Psoas muscle (tissue), 8 donors: ENCODE measurements around the gene PRSS2. TPM values are rescaled to one million over a fixed set of nuclear protein-coding genes. Genes with fewer than 3 reads are reported as not detected.
"Not testable (repeated sequence)": the region's sequence is repeated elsewhere in the genome, so short reads cannot be mapped to it uniquely, and the experiment has no call there.

Experiments used
- ATAC-seq, 4 donors: fragments of 200-7000 bp; cut with Tn5 transposase; one replicate each; pipeline ENCODE4 v1.9.1; 2020; ENCODE audit warnings: moderate library complexity in 3 of 4, mild to moderate bottlenecking in 2 of 4
- DNase-seq, 2 donors: peaks; one replicate each; pipeline ENCODE4 v3.0.0-alpha.2; 2020
- H3K27ac ChIP-seq: fragments of 200-600 bp; one replicate; pipeline ENCODE4 v1.8.0; 2022
- H3K27me3 ChIP-seq, 3 donors: fragments of 200-600 bp in 1 of 3; one replicate each; pipeline versions ENCODE4 v1.6.1 to v1.8.0; 2013 to 2022; ENCODE audit warnings: low read length in 2 of 3, mild to moderate bottlenecking in 2 of 3, moderate library complexity in 1 of 3; ENCODE audit not compliant: insufficient read depth in 3 of 3
- H3K36me3 ChIP-seq, 2 donors: fragments of 200-600 bp in 1 of 2; one replicate each; pipeline versions ENCODE4 v1.6.1 to v1.8.0; 2013 to 2022; ENCODE audit warnings: low read depth in 1 of 2, mild to moderate bottlenecking in 1 of 2, moderate library complexity in 1 of 2; ENCODE audit not compliant: insufficient read depth in 1 of 2
- H3K4me1 ChIP-seq: fragments of 200-600 bp; one replicate; pipeline ENCODE4 v1.8.0; 2022
- H3K4me3 ChIP-seq: fragments of 200-600 bp; one replicate; pipeline ENCODE4 v1.8.0; 2022; ENCODE audit warnings: mild to moderate bottlenecking
- H3K9me3 ChIP-seq: fragments of 200-600 bp; one replicate; pipeline ENCODE4 v1.8.0; 2022
- WGBS, 3 donors: extraction: QIAGEN DNeasy Blood & Tissue Kit; methylation state at CpG; one replicate each; pipeline versions ENCODE4 v1.1.6 to v1.1.7; 2013; 5-methylcytosine and 5-hydroxymethylcytosine counted together
- intact Hi-C, 2 donors: fragments of 100-400 bp; cut with DNase I; formaldehyde crosslinking; loops; one replicate each; pipeline versions ENCODE4 v1.11.0 to v1.14.2; 2022
- polyA plus RNA-seq, 3 donors: library from polyadenylated mRNA; stranded (reverse); fragments of 200-250 nt; gene quantifications; one replicate each; pipeline ENCODE4 v1.2.3, GENCODE V29; 2013
- total RNA-seq, 4 donors: library from RNA; stranded (reverse); fragmentation: NEBNext Ultra II Directional in 2 of 4; extraction: Animal tissue kit (Norgen Biotek cat#: 25700) in 2 of 4; gene quantifications; one replicate each; pipeline versions ENCODE4 v1.2.1 to v1.2.4, GENCODE V29; 2021 to 2023
- TF ChIP-seq, protein P1 (sequence below): fragments of 200-600 bp; IDR thresholded peaks from one replicate; pipeline ENCODE4 v1.8.0; 2022; ENCODE audit warnings: antibody characterized with exemption
- donor health status: healthy with polysubstance abuse.
- donor health status: DM: no; HTN: no; CAD: no; lungs with moderate emphysema.
- donor health status: Bipolar disorder and iron deficiency.
- donor health status: healthy.
- donor health status: DM: yes; HTN: yes; CAD: no.
- donor health status: DM: no; HTN: no; CAD: no.
- donor health status: DM: no; HTN: no; CAD: no.
- donor health status: DM: yes; HTN: yes; CAD: no.

PRSS2 gene
- total and polyA plus RNA-seq, 7 donors, result 0.04 to 6.2 (median 1.7) TPM; not detected in 2

DNA sequence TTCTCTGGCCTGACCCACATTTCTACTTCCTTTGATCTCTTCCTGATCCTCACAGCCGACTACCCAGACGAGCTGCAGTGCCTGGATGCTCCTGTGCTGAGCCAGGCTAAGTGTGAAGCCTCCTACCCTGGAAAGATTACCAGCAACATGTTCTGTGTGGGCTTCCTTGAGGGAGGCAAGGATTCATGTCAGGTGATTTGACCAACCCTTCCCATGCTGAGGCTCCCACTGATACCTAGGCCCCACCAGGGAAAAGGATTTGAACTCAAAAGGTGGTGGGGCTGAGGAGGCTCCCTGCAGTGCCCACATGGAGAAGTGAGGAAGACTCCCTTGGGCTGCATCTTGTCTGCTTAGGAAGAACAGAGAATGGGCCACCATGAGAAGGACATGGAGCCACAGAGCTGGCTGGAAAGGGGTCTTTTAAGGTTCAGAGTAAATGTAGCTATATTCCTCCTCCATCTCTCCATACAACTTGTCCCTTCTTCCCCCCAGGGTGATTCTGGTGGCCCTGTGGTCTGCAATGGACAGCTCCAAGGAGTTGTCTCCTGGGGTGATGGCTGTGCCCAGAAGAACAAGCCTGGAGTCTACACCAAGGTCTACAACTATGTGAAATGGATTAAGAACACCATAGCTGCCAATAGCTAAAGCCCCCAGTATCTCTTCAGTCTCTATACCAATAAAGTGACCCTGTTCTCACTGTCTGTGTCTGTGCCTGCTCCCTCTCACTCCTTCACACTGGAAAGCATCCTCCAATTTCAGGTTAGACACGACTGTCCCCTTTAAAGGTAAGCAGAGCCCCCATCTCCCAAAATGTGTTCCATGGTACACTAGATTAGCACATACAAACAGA, 18.2 kb upstream of the PRSS2 start:
- no peak overlapping the region for H3K27ac ChIP-seq
- intact Hi-C loops, result no loop called here
- WGBS, 3 donors, result 24 to 29% (median 26%) methylated on average over 3 of the region's 3 CpGs
- TF ChIP-seq, protein P1, sequence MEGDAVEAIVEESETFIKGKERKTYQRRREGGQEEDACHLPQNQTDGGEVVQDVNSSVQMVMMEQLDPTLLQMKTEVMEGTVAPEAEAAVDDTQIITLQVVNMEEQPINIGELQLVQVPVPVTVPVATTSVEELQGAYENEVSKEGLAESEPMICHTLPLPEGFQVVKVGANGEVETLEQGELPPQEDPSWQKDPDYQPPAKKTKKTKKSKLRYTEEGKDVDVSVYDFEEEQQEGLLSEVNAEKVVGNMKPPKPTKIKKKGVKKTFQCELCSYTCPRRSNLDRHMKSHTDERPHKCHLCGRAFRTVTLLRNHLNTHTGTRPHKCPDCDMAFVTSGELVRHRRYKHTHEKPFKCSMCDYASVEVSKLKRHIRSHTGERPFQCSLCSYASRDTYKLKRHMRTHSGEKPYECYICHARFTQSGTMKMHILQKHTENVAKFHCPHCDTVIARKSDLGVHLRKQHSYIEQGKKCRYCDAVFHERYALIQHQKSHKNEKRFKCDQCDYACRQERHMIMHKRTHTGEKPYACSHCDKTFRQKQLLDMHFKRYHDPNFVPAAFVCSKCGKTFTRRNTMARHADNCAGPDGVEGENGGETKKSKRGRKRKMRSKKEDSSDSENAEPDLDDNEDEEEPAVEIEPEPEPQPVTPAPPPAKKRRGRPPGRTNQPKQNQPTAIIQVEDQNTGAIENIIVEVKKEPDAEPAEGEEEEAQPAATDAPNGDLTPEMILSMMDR, result no peak
- no peaks in the 10 kb centered on the region for H3K4me1 ChIP-seq
- H3K36me3 ChIP-seq, result no peaks in the 10 kb centered on the region
- H3K27me3 ChIP-seq, result no peaks in the 10 kb centered on the region
- no peak for ATAC-seq
- no peak for DNase-seq
- H3K4me3 ChIP-seq, result no peak overlapping the region
- H3K9me3 ChIP-seq, result no peaks in the 10 kb centered on the region

DNA sequence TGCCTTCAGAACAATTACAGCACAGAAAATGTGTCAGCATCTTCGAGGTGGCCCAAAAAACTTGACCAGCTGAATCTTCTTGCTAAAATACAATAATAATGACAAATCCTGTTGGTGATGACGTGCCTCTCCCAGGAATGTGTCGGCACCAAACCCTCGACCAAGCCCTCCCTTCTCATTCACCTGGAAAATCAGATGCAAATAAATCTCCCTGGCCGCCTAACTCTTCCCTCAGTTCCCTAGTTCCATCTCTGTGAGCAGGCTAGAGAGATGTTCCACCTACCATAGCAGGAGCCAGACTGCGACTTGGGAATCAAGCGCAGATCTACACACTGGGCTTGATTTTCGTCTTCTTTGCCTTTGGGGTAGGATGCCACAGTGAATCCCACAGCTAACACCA, 17.4 kb upstream of the PRSS2 start:
- Histone ChIP-seq H3K27me3 (no peaks in the 10 kb centered on the region), H3K4me1 (no peaks in the 10 kb centered on the region), H3K9me3 (no peaks in the 10 kb centered on the region), H3K4me3 (no peak overlapping the region), H3K27ac (no peak overlapping the region), H3K36me3 (no peaks in the 10 kb centered on the region)
- DNase-seq, result no peak
- no peak for ATAC-seq
- TF ChIP-seq, protein P1, result no peak
- WGBS, 3 donors, result 55 to 88% (median 59%) methylated on average over 8 of the region's 8 CpGs
- intact Hi-C loops, result no loop called here

DNA sequence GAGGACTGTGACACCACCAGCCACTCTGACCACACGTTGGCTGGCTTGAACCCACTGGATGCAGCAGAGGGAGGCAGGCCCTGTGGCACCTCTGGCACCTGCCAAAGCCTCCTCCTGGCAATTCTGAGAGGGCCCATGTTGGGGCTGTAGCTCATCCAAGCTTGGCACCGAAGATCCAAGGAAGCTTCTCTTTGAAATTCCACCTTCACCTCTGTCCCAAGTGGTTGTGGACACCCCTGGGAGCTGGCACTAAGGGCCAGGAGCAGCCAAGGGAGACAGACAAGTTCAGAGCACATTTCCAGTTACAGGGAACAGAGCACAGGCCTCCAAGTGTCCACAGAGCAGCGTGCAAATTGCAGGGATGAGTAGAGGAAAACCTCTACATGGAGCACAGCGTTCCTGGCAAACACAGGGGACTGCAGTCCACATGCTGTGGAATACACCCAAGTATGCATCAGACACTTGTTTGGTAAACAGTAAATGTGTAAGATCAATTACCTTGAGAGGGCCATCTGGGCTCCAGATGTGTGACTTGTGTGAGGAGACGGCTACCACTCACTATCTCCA, 16.8 kb upstream of the PRSS2 start:
- H3K4me1 ChIP-seq, H3K36me3 ChIP-seq, H3K27me3 ChIP-seq, H3K4me3 ChIP-seq, intact Hi-C loops, H3K27ac ChIP-seq, DNase-seq, H3K9me3 ChIP-seq, ATAC-seq: not testable (repeated sequence)
- 46 to 70% (median 59%) methylated on average over 5 of the region's 5 CpGs for WGBS, 3 donors

DNA sequence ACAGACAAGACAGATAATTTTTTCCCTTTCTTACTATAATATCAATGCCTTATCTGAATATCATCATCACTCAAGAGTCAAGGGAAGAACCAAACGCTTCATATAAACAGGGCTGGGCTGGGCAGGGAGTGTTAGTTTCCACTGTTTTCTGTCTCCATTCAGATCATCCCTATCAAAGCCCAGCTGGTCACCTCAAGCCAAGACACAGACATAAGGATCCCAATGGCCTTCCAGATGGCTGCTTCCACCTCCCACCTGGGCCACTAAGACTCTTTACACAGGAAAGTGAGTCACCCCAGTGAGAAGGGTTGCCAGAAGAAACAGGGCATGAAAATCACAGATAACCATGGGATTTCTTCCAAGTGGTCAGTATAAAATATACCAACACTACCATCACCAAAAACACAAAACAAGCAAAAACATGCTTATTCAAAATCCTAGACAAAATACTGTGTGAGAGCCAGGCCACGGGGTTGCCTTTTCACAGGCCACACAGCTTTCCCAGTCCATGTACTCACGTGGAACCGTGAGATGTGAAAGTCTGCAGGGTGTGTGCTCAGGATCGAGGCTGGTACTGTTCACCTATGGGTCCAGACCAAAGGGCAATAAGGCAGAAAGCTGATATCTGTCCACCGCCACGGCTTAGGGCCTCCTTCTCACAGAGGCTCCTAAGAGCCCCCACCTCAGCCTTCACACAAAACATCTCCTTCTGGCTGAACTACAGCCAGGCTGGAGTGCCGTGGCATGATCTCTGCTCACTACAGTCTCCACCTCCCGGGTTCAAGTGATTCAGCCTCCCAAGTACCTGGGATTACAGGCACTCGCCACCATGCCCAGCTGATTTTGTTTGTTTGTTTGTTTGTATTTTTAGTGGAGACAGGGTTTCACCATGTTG, 15.8 kb upstream of the PRSS2 start:
- 73 to 88% (median 74%) methylated on average over 10 of the region's 10 CpGs for WGBS, 3 donors
- no peak for DNase-seq
- ATAC-seq, result no peak
- TF ChIP-seq, protein P1, result no peak
- H3K9me3 ChIP-seq, result no peaks in the 10 kb centered on the region
- H3K27me3 ChIP-seq, result no peaks in the 10 kb centered on the region
- H3K4me1 ChIP-seq, result no peaks in the 10 kb centered on the region
- H3K27ac ChIP-seq, result no peak overlapping the region
- no peak overlapping the region for H3K4me3 ChIP-seq
- no peaks in the 10 kb centered on the region for H3K36me3 ChIP-seq
- intact Hi-C loops, result no loop called here

DNA sequence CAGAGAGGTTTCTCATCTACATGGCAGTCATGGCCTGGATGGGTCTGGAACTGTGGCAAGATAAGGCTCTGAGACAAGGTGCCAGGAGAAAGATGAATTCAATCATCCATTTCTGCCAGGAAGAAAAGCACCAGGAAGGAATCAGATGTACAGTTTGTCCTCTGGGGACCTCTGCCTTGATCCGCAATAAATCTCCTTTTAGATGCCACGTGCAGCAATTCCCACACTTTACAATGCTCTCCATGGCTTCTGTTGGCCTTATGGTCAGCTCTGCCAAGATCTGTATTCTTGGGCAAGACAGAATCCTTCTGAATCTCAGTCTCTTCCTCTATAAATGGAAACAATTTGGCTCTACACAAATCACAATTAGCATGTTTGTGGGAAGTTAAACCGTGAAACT, 12.5 kb upstream of the PRSS2 start:
- intact Hi-C loops, H3K9me3 ChIP-seq, H3K36me3 ChIP-seq, H3K27ac ChIP-seq, H3K4me1 ChIP-seq, H3K4me3 ChIP-seq, H3K27me3 ChIP-seq, ATAC-seq, DNase-seq: not testable (repeated sequence)
- WGBS, 3 donors, result 27 to 68% (median 56%) methylated on average over 1 to 3 of the region's 3 CpGs
